CD4-positive, alpha-beta T cell treated with Interleukin-17A for 4 hours (primary cell): Measurements from ENCODE around the gene NCLN.
"Not testable (repeated sequence)": the region's sequence is repeated elsewhere in the genome, so short reads cannot be mapped to it uniquely, and the experiment has no call there.

Experiments
- DNase-seq: peaks from one replicate; pipeline ENCODE4 v3.0.0-alpha.2; 2020; ENCODE audit warnings: mixed read lengths

The NCLN gene

GRCh38 chr19:3185461-3186159 lies at the start of gene NCLN:
TSS of gene NCLN (plus strand) at chr19:3185930. CDS start at chr19:3186031, 101 bp downstream.
- peak; percentile 95 for DNase-seq

GRCh38 chr19:3135961-3136683 lies 49.6 kb upstream of the NCLN start, which contains the start of gene GNA15:
TSS of gene GNA15 (plus strand) at chr19:3136033. CDS start at chr19:3136451, 418 bp downstream.
- DNase-seq, result peak; percentile 40

GRCh38 chr19:3136684-3137055 lies 49.1 kb upstream of the NCLN start:
- DNase-seq, result no peak

GRCh38 chr19:3137119-3137518 lies 48.6 kb upstream of the NCLN start:
- DNase-seq, result no peak

GRCh38 chr19:3138268-3138667 lies 47.5 kb upstream of the NCLN start:
- DNase-seq, result no peak

GRCh38 chr19:3140667-3141038 lies 45.1 kb upstream of the NCLN start:
- DNase-seq, result no peak

- DNase-seq, result peak; percentile 60
Observed at GRCh38 chr19:3142292-3142670, 43.4 kb upstream of the NCLN start.

GRCh38 chr19:3142781-3143337 lies 42.9 kb upstream of the NCLN start:
- no peak for DNase-seq

GRCh38 chr19:3145909-3146676 lies 39.6 kb upstream of the NCLN start:
- no peak for DNase-seq

- DNase-seq, result peak; percentile 78
Observed at GRCh38 chr19:3146677-3147100, 39.0 kb upstream of the NCLN start.

- no peak for DNase-seq
Observed at GRCh38 chr19:3148503-3148902, 37.2 kb upstream of the NCLN start.

- DNase-seq, result no peak
Observed at GRCh38 chr19:3149089-3149488, 36.6 kb upstream of the NCLN start.

GRCh38 chr19:3149526-3150505 lies 35.9 kb upstream of the NCLN start:
- no peak for DNase-seq

- no peak for DNase-seq
Observed at GRCh38 chr19:3150739-3151329, 34.9 kb upstream of the NCLN start.

- no peak for DNase-seq
Observed at GRCh38 chr19:3151563-3152418, 33.9 kb upstream of the NCLN start.

GRCh38 chr19:3152419-3152780 lies 33.3 kb upstream of the NCLN start:
- no peak for DNase-seq

- DNase-seq, result no peak
Observed at GRCh38 chr19:3153286-3154230, 32.2 kb upstream of the NCLN start.

- DNase-seq, result not testable (repeated sequence)
Observed at GRCh38 chr19:3154447-3154846, 31.3 kb upstream of the NCLN start.

- peak; percentile 87 for DNase-seq
Observed at GRCh38 chr19:3154957-3155736, 30.6 kb upstream of the NCLN start.
